CD14-positive monocyte (primary cell): ENCODE results near the gene GOSR1. TPM values are rescaled to one million over a fixed set of nuclear protein-coding genes. Genes with fewer than 3 reads are reported as not detected.
"Not testable (repeated sequence)": the region's sequence is repeated elsewhere in the genome, so short reads cannot be mapped to it uniquely, and the experiment has no call there.

Experiments
- DNase-seq, 3 donors: peaks; one replicate each; pipeline ENCODE4 v3.0.0-alpha.2; 2011 to 2022
- H2AFZ ChIP-seq: 2 replicates; pipeline ENCODE4 v1.6.0; 2012; ENCODE audit warnings: mild to moderate bottlenecking, low read depth, low read length, inconsistent platforms; ENCODE audit not compliant: insufficient read depth, poor library complexity, severe bottlenecking
- H3K27ac ChIP-seq, 2 donors: 1 replicate in 1 of 2; 2 replicates in 1 of 2; pipeline ENCODE4 v1.5.1; 2012 to 2013; ENCODE audit warnings: low read length in 2 of 2, control low read depth in 1 of 2, inconsistent platforms in 1 of 2, low read depth in 1 of 2, mild to moderate bottlenecking in 1 of 2
- H3K27me3 ChIP-seq, 2 donors: one replicate each; pipeline versions ENCODE4 v1.6.0 to v1.6.1; 2011 to 2013; ENCODE audit warnings: low read length in 2 of 2; ENCODE audit not compliant: control insufficient read depth in 2 of 2, insufficient read depth in 2 of 2
- H3K36me3 ChIP-seq, 2 donors: replicated peaks in 1 of 2; 1 replicate in 1 of 2; 2 replicates in 1 of 2; pipeline versions ENCODE4 v1.5.1 to v1.6.1; 2012 to 2013; ENCODE audit warnings: low read length in 2 of 2, control low read depth in 1 of 2, inconsistent platforms in 1 of 2, mild to moderate bottlenecking in 1 of 2; ENCODE audit not compliant: insufficient read depth in 2 of 2, control insufficient read depth in 1 of 2
- H3K4me1 ChIP-seq, 2 donors: 1 replicate in 1 of 2; 2 replicates in 1 of 2; pipeline versions ENCODE4 v1.5.1 to v1.6.1; 2012 to 2013; ENCODE audit warnings: low read length in 2 of 2, control low read depth in 1 of 2, inconsistent platforms in 1 of 2, mild to moderate bottlenecking in 1 of 2, moderate library complexity in 1 of 2; ENCODE audit not compliant: insufficient read depth in 2 of 2, control insufficient read depth in 1 of 2
- H3K4me2 ChIP-seq: replicated peaks from 2 replicates; pipeline ENCODE3; 2012; ENCODE audit warnings: low read length, moderate library complexity, mild to moderate bottlenecking; ENCODE audit not compliant: poor library complexity, severe bottlenecking; ENCODE audit errors: extremely low read depth
- H3K4me3 ChIP-seq, 3 experiments: fragments of 200-600 bp in 1 of 3; sonication (generic) in 1 of 3; replicated peaks in 1 of 3; 1 replicate in 2 of 3; 2 replicates in 1 of 3; pipeline ENCODE4 v1.5.1; 2011 to 2013; ENCODE audit warnings: low read length in 3 of 3, mild to moderate bottlenecking in 3 of 3, control low read depth in 2 of 3, low read depth in 2 of 3, inconsistent platforms in 1 of 3, moderate library complexity in 1 of 3
- H3K79me2 ChIP-seq: 2 replicates; pipeline ENCODE4 v1.6.0; 2012; ENCODE audit warnings: mild to moderate bottlenecking, control low read depth, inconsistent platforms, low read length, moderate library complexity; ENCODE audit not compliant: insufficient read depth
- H3K9ac ChIP-seq: 2 replicates; pipeline ENCODE4 v1.6.0; 2017; ENCODE audit warnings: low read length, mild to moderate bottlenecking; ENCODE audit not compliant: insufficient read depth, poor library complexity, severe bottlenecking
- H3K9me3 ChIP-seq, 2 donors: replicated peaks in 1 of 2; 1 replicate in 1 of 2; 2 replicates in 1 of 2; pipeline versions ENCODE4 v1.5.1 to v1.6.1; 2012 to 2013; ENCODE audit warnings: low read length in 2 of 2, control low read depth in 1 of 2; ENCODE audit not compliant: control insufficient read depth in 1 of 2, insufficient read depth in 1 of 2
- H4K20me1 ChIP-seq: 2 replicates; pipeline ENCODE4 v1.6.0; 2012; ENCODE audit warnings: mild to moderate bottlenecking, low read length, control low read depth, moderate library complexity; ENCODE audit not compliant: insufficient read depth
- H3K27ac Mint-ChIP-seq, 7 donors: one replicate each; pipeline ENCODE4 v1.8.0; 2020; ENCODE audit warnings: mild to moderate bottlenecking in 7 of 7, mixed read lengths in 7 of 7, moderate library complexity in 6 of 7, inconsistent platforms in 2 of 7
- H3K27me3 Mint-ChIP-seq, 3 donors: one replicate each; pipeline ENCODE4 v1.8.0; 2021 to 2022; ENCODE audit warnings: low read depth in 3 of 3, mild to moderate bottlenecking in 3 of 3, mixed read lengths in 3 of 3, moderate library complexity in 3 of 3, inconsistent platforms in 1 of 3
- H3K36me3 Mint-ChIP-seq, 2 donors: one replicate each; pipeline ENCODE4 v1.8.0; 2020; ENCODE audit warnings: mixed read lengths in 2 of 2, inconsistent platforms in 1 of 2, mild to moderate bottlenecking in 1 of 2
- H3K4me1 Mint-ChIP-seq: one replicate; pipeline ENCODE4 v1.8.0; 2020; ENCODE audit warnings: mild to moderate bottlenecking, mixed read lengths
- H3K4me3 Mint-ChIP-seq, 2 donors: one replicate each; pipeline ENCODE4 v1.8.0; 2020; ENCODE audit warnings: mild to moderate bottlenecking in 2 of 2, mixed read lengths in 2 of 2, moderate library complexity in 1 of 2
- H3K9me3 Mint-ChIP-seq, 7 donors: one replicate each; pipeline ENCODE4 v1.8.0; 2020 to 2022; ENCODE audit warnings: mixed read lengths in 7 of 7, mild to moderate bottlenecking in 6 of 7, moderate library complexity in 6 of 7, inconsistent platforms in 2 of 7
- WGBS: methylation state at CpG from one replicate; pipeline ENCODE4 v1.1.5; 2013; ENCODE audit warnings: missing lambda C conversion rate; ENCODE audit not compliant: insufficient coverage; 5-methylcytosine and 5-hydroxymethylcytosine counted together
- intact Hi-C, 2 donors: fragments of 100-400 bp; cut with micrococcal nuclease; formaldehyde crosslinking; loops; one replicate each; pipeline versions ENCODE4 v1.15.0 to v1.15.1; 2023
- polyA plus RNA-seq, 3 donors: library from polyadenylated mRNA; depleted of rRNA in 1 of 3; unstranded in 2 of 3; stranded (reverse) in 1 of 3; fragments of 300-500 nt in 2 of 3; fragments of >200 nt in 1 of 3; fragmentation: Illumina TruSeq in 2 of 3; gene quantifications; 1 replicate in 2 of 3; 2 replicates in 1 of 3; pipeline ENCODE4 v1.2.3, GENCODE V29; 2012 to 2021
- TF ChIP-seq, protein P1 (sequence below): fragments of 200-600 bp; IDR thresholded peaks from one replicate; pipeline ENCODE4 v1.8.0; 2022; ENCODE audit warnings: antibody characterized with exemption, mild to moderate bottlenecking

The GOSR1 gene
- polyA plus RNA-seq, 3 donors = 12.6 to 35.7 (median 20.9) TPM

DNA sequence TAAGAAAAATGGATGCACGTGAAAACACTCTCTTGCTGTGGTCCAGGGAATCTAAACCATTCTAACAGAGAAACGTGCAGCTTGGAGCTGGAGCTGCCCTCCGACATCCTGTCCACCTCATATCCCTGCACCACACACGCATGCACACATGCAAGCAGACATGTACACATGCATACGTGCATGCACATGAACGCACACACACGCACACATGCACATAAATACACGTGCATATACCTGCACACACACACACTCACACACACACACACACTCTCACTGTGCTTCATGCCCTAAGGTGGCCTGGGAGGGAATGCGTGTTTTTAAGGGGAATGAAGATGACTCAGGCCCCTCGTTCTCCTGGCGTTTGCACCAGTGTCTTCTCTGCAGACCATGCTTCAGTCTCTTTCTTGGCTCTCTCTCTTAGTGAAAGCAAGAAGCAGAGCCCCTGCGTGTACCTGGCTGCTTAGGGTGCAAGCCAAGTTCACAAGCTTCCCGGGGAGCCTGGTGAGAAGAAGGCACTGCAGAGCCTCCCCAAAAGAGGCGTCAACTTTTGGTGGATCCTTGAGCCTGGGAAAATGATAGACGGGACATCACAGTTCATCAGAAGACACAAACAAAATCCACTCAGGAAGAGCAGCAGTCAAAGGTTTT is 72.8 kb downstream of the GOSR1 start:
- intact Hi-C loops = no loop called here
- TF ChIP-seq, protein P1, sequence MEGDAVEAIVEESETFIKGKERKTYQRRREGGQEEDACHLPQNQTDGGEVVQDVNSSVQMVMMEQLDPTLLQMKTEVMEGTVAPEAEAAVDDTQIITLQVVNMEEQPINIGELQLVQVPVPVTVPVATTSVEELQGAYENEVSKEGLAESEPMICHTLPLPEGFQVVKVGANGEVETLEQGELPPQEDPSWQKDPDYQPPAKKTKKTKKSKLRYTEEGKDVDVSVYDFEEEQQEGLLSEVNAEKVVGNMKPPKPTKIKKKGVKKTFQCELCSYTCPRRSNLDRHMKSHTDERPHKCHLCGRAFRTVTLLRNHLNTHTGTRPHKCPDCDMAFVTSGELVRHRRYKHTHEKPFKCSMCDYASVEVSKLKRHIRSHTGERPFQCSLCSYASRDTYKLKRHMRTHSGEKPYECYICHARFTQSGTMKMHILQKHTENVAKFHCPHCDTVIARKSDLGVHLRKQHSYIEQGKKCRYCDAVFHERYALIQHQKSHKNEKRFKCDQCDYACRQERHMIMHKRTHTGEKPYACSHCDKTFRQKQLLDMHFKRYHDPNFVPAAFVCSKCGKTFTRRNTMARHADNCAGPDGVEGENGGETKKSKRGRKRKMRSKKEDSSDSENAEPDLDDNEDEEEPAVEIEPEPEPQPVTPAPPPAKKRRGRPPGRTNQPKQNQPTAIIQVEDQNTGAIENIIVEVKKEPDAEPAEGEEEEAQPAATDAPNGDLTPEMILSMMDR = no peak
- Histone ChIP-seq H3K27ac (no peak overlapping the region), H3K27me3 (no peaks in the 10 kb centered on the region), H4K20me1 (no peaks in the 10 kb centered on the region), H3K9ac (no peak overlapping the region), H2AFZ (peak overlapping the region; percentile 57), H3K4me3 (no peak overlapping the region), H3K4me2 (no peak overlapping the region), H3K9me3 (no peaks in the 10 kb centered on the region), H3K79me2 (no peaks in the 10 kb centered on the region), H3K36me3 (no peaks in the 10 kb centered on the region), H3K4me1 (peaks cover 13 to 14% of the 10 kb centered on the region in 2 donors)
- no peak for DNase-seq
- H3K27ac Mint-ChIP-seq = peak overlapping the region in 1 of 7 donors; percentile 25
- H3K4me1 Mint-ChIP-seq = peaks cover 19% of the 10 kb centered on the region
- peaks cover 0 to 1% (median 0%) of the 10 kb centered on the region in 3 donors for H3K27me3 Mint-ChIP-seq
- peaks cover 0 to 3% (median 0%) of the 10 kb centered on the region in 7 donors for H3K9me3 Mint-ChIP-seq
- H3K36me3 Mint-ChIP-seq = no peaks in the 10 kb centered on the region
- WGBS = 98% methylated on average over 9 of the region's 15 CpGs
- no peak overlapping the region for H3K4me3 Mint-ChIP-seq

DNA sequence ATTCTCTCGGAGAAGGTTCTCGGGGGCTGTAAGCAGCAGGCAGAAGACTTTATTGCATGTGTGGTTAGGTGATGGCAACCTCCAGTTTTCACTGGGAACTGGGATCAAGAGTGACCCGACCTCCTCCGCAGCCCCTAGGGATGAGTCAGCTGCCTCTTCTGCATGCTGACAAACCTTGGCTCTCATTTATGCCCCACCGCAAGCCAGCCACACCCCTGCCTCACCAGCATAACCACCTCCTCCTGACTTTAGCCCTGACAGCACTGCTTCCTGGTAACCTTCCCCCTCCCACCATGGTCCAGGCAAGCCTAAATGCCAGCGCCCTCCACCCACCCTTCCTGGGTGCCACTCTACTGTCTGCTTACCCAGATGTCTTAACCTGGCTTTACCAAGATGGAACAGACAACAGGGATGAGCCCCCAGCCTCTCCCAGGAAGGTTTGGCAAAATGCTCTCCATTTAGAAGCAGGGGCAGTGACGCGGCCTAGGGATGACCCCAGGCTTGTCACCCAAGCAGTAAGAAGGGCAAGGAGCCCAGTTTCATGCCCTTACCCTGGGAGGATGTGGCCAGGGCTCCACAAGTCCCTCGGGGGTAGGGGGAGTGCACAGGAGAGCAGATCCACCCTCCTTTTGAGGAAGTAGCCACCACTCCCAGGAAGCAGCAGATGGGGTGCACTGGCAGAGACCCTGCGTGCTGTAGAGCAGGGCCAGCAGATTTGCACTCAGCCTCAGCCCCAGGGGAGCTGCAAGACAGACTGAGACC is 73.5 kb downstream of the GOSR1 start:
- Histone ChIP-seq H3K9ac (no peak overlapping the region), H3K9me3 (no peaks in the 10 kb centered on the region), H2AFZ (peak overlapping the region; percentile 57), H4K20me1 (no peaks in the 10 kb centered on the region), H3K27ac (peak overlapping the region in 1 of 2 donors; percentile 3), H3K27me3 (no peaks in the 10 kb centered on the region), H3K4me2 (no peak overlapping the region), H3K4me1 (peaks cover 11 to 14% of the 10 kb centered on the region in 2 donors), H3K4me3 (peak overlapping the region in 1 of 3 experiments; percentile 26), H3K79me2 (no peaks in the 10 kb centered on the region), H3K36me3 (no peaks in the 10 kb centered on the region)
- no peaks in the 10 kb centered on the region for H3K36me3 Mint-ChIP-seq
- H3K27ac Mint-ChIP-seq = peak overlapping the region in 5 of 7 donors; percentile 21 to 62 (median 41)
- TF ChIP-seq, protein P1 = no peak
- peaks cover 16% of the 10 kb centered on the region for H3K4me1 Mint-ChIP-seq
- H3K9me3 Mint-ChIP-seq = peaks cover 0 to 3% (median 0%) of the 10 kb centered on the region in 7 donors
- WGBS = 53% methylated on average over 9 of the region's 10 CpGs
- DNase-seq = peak in 2 of 3 donors; percentile 11 to 28
- intact Hi-C loops = no loop called here
- H3K27me3 Mint-ChIP-seq = peaks cover 0 to 1% (median 0%) of the 10 kb centered on the region in 3 donors
- peak overlapping the region in 1 of 2 donors; percentile 64 for H3K4me3 Mint-ChIP-seq

DNA sequence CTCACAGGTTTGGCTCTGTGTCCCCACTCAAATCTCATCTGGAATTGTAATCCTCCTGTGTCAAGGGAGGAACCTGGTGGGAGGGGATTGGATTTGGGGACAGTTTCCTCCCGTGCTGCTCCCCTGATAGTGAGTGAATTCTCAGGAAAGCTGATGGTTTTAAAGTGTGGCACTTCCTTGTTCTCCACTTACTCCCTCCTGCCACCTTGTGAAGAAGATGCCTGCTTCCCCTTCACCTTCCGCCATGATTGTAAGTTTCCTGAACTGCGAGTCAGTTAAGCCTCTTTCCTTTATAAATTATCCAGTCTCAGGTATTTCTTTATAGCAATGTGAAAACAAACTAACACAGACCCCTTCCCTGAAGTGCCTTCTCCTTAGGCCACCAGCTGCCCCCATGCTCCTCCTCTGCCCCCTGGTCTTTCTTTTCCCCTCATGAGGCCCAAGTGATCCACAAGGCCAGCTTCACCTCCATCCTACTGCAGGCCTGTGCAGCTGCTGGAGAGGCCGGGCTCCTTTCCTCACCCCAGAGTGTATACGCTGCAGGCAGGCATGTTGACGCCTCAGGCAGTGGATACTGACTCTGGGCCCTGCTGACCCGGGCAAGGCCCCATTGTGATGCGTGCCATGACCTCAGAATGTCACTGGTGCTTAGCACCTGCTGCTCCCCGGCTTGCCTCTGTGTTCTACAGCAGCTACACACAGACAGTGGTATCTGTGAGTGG is 74.2 kb downstream of the GOSR1 start:
- not testable (repeated sequence) for H3K9me3 Mint-ChIP-seq, H3K27me3 Mint-ChIP-seq

More for the DNA sequence above, 74.2 kb downstream of the GOSR1 start:
- Histone ChIP-seq H3K27ac (peak overlapping the region in 1 of 2 donors; percentile 3), H3K4me3 (peak overlapping the region in 1 of 3 experiments; percentile 26), H3K4me1 (peaks cover 11 to 14% of the 10 kb centered on the region in 2 donors), H2AFZ (peak overlapping the region; percentile 57)
- Mint-ChIP-seq H3K4me1 (peaks cover 16% of the 10 kb centered on the region), H3K27ac (peak overlapping the region in 3 of 7 donors; percentile 14 to 38 (median 36))
- H3K36me3 ChIP-seq, H3K36me3 Mint-ChIP-seq, H3K27me3 ChIP-seq, H4K20me1 ChIP-seq, H3K4me2 ChIP-seq, H3K9ac ChIP-seq, intact Hi-C loops, H3K79me2 ChIP-seq, H3K9me3 ChIP-seq, H3K4me3 Mint-ChIP-seq, DNase-seq: not testable (repeated sequence)
- WGBS = 90% methylated on average over 8 of the region's 9 CpGs
